GM23248 (cell line): ENCODE measurements around the gene FAM241A. TPM values are rescaled to one million over a fixed set of nuclear protein-coding genes. Genes with fewer than 3 reads are reported as not detected.
"Not testable (repeated sequence)": the region's sequence is repeated elsewhere in the genome, so short reads cannot be mapped to it uniquely, and the experiment has no call there.

Experiments
- DNase-seq: peaks from one replicate; pipeline ENCODE4 v3.0.0-alpha.2; 2015
- H2AFZ ChIP-seq: fragments of 200-600 bp; sonication (generic); 2 replicates; pipeline ENCODE4 v1.6.1; 2016; ENCODE audit warnings: antibody characterized with exemption
- H3F3A ChIP-seq: fragments of 200-600 bp; sonication (generic); 2 replicates; pipeline ENCODE4 v1.6.1; 2016; ENCODE audit warnings: mild to moderate bottlenecking, antibody characterized with exemption, mixed run types; ENCODE audit not compliant: insufficient read depth
- H3K27ac ChIP-seq: fragments of 200-600 bp; sonication (generic); 2 replicates; pipeline ENCODE4 v1.5.1; 2016; ENCODE audit warnings: mild to moderate bottlenecking
- H3K27me3 ChIP-seq: fragments of 200-600 bp; sonication (generic); replicated peaks from 2 replicates; pipeline ENCODE4 v1.6.1; 2016; ENCODE audit warnings: mild to moderate bottlenecking; ENCODE audit not compliant: insufficient read depth
- H3K36me3 ChIP-seq: fragments of 200-600 bp; sonication (generic); 2 replicates; pipeline ENCODE4 v1.6.1; 2016; ENCODE audit warnings: low read depth, mild to moderate bottlenecking
- H3K4me1 ChIP-seq: fragments of 200-600 bp; sonication (generic); 2 replicates; pipeline ENCODE4 v1.6.1; 2016; ENCODE audit warnings: mild to moderate bottlenecking; ENCODE audit not compliant: insufficient read depth
- H3K4me2 ChIP-seq: fragments of 200-600 bp; sonication (generic); one replicate; pipeline ENCODE4 v1.6.1; 2016; ENCODE audit warnings: mild to moderate bottlenecking; ENCODE audit not compliant: unreplicated experiment
- H3K4me3 ChIP-seq: fragments of 200-600 bp; sonication (generic); 2 replicates; pipeline ENCODE4 v1.5.1; 2016; ENCODE audit warnings: mild to moderate bottlenecking
- H3K79me2 ChIP-seq: fragments of 200-600 bp; sonication (generic); 2 replicates; pipeline ENCODE4 v1.6.1; 2016; ENCODE audit warnings: mild to moderate bottlenecking; ENCODE audit not compliant: insufficient read depth
- H3K9ac ChIP-seq: fragments of 200-600 bp; sonication (generic); 2 replicates; pipeline ENCODE4 v1.6.1; 2016; ENCODE audit warnings: mild to moderate bottlenecking
- H3K9me2 ChIP-seq: fragments of 200-600 bp; sonication (generic); 2 replicates; pipeline ENCODE4 v1.6.1; 2016; ENCODE audit warnings: mixed run types, mild to moderate bottlenecking, moderate library complexity; ENCODE audit not compliant: insufficient read depth
- H3K9me3 ChIP-seq: fragments of 200-600 bp; sonication (generic); one replicate; pipeline ENCODE4 v1.6.1; 2017; ENCODE audit warnings: low read depth
- H4K20me1 ChIP-seq: fragments of 200-600 bp; sonication (generic); 2 replicates; pipeline ENCODE4 v1.6.0; 2016; ENCODE audit not compliant: insufficient read depth
- EZH2 ChIP-seq: fragments of 200-600 bp; sonication (generic); IDR thresholded peaks from 2 replicates; pipeline ENCODE4 v1.6.1; 2018; ENCODE audit warnings: antibody characterized with exemption, mild to moderate bottlenecking; ENCODE audit not compliant: insufficient read depth, poor library complexity, severe bottlenecking
- EZH2phosphoT487 ChIP-seq: fragments of 200-600 bp; sonication (generic); IDR thresholded peaks from 2 replicates; pipeline ENCODE4 v1.6.1; 2018; ENCODE audit warnings: antibody characterized with exemption, moderate library complexity, mild to moderate bottlenecking, low read depth; ENCODE audit not compliant: insufficient read depth
- WGBS, 2 experiments: methylation state at CpG; one replicate each; pipeline ENCODE4 v1.1.6; 2015 to 2017; ENCODE audit warnings: low lambda C conversion rate in 2 of 2, low coverage in 1 of 2; ENCODE audit errors: missing lambda C conversion rate in 2 of 2; 5-methylcytosine and 5-hydroxymethylcytosine counted together
- in situ Hi-C: fragments of 300-500 bp; cut with MboI; formaldehyde crosslinking; loops from 2 replicates; pipeline ENCODE4 v1.15.0; 2020
- polyA plus RNA-seq: library from polyadenylated mRNA; unstranded; fragments of >200 nt; fragmentation: Nextera tagmentation; extraction: Ambion mirVana; gene quantifications from 2 replicates; pipeline ENCODE4 v1.2.1, GENCODE V29; 2016
- total RNA-seq: library from RNA; depleted of rRNA; stranded (reverse); fragments of >200 nt; shearing (Covaris generic); gene quantifications from 2 replicates; pipeline ENCODE4 v1.2.3, GENCODE V29; 2014

FAM241A gene
- total and polyA plus RNA-seq, 2 experiments from 2014 or later, result 5.2 to 6.2 TPM

- H4K20me1 ChIP-seq, result no peaks in the 10 kb centered on the region
- H3K79me2 ChIP-seq, result peaks cover 82% of the 10 kb centered on the region
- H3F3A ChIP-seq, result 0 out of 2 replicates have a peak, but pooled peaks cover 4% of the 10 kb centered on the region
- no peaks in the 10 kb centered on the region for H3K9me3 ChIP-seq
- H3K36me3 ChIP-seq, result no peaks in the 10 kb centered on the region
- no peak overlapping the region for H3K9ac ChIP-seq
- DNase-seq, result no peak
- peaks cover 13% of the 10 kb centered on the region for H3K4me1 ChIP-seq
- no peak overlapping the region for H2AFZ ChIP-seq
- 77 to 79% methylated on average over 5 of the region's 5 CpGs for WGBS, 2 experiments
- H3K9me2 ChIP-seq, result no peaks in the 10 kb centered on the region
- no peaks in the 10 kb centered on the region for H3K27me3 ChIP-seq
- no peak overlapping the region for H3K4me3 ChIP-seq
- no peak for TF ChIP-seq EZH2
- TF ChIP-seq EZH2phosphoT487, result no peak
- no peak overlapping the region for H3K4me2 ChIP-seq
- H3K27ac ChIP-seq, result no peak overlapping the region
- in situ Hi-C loops, result no loop called here
These were observed 5.7 kb downstream of the FAM241A start for GRCh38 chr4:112150920-112151319.

- WGBS, 2 experiments, result 90% methylated on average over 6 of the region's 6 CpGs
- TF ChIP-seq EZH2 (no peak), EZH2phosphoT487 (no peak)
- Histone ChIP-seq H2AFZ (no peak overlapping the region), H3K4me1 (peaks cover under 1% of the 10 kb centered on the region), H3F3A (no peaks in the 10 kb centered on the region), H3K9me3 (no peaks in the 10 kb centered on the region), H3K4me2 (no peak overlapping the region), H3K9ac (no peak overlapping the region), H3K4me3 (no peak overlapping the region), H3K79me2 (peaks cover 69% of the 10 kb centered on the region), H3K36me3 (no peaks in the 10 kb centered on the region), H3K27me3 (no peaks in the 10 kb centered on the region), H3K9me2 (no peaks in the 10 kb centered on the region), H3K27ac (no peak overlapping the region), H4K20me1 (no peaks in the 10 kb centered on the region)
- no peak for DNase-seq
- in situ Hi-C loops, result no loop called here
These were observed 7.3 kb downstream of the FAM241A start for GRCh38 chr4:112152521-112152920.

GRCh38 chr4:112153211-112153791, 8.0 kb downstream of the FAM241A start:
- no peak for DNase-seq
- H3K4me3 ChIP-seq, result no peak overlapping the region
- peaks cover 61% of the 10 kb centered on the region for H3K79me2 ChIP-seq
- H2AFZ ChIP-seq, result no peak overlapping the region
- H4K20me1 ChIP-seq, result no peaks in the 10 kb centered on the region
- H3K36me3 ChIP-seq, result no peaks in the 10 kb centered on the region
- in situ Hi-C loops, result no loop called here
- H3K9me2 ChIP-seq, result no peaks in the 10 kb centered on the region
- H3K4me1 ChIP-seq, result no peaks in the 10 kb centered on the region
- WGBS, 2 experiments, result 86 to 88% methylated on average over 4 of the region's 4 CpGs
- H3F3A ChIP-seq, result no peaks in the 10 kb centered on the region
- no peak overlapping the region for H3K27ac ChIP-seq
- H3K9ac ChIP-seq, result no peak overlapping the region
- no peaks in the 10 kb centered on the region for H3K9me3 ChIP-seq
- no peaks in the 10 kb centered on the region for H3K27me3 ChIP-seq
- no peak for TF ChIP-seq EZH2phosphoT487
- TF ChIP-seq EZH2, result no peak
- no peak overlapping the region for H3K4me2 ChIP-seq

DNA sequence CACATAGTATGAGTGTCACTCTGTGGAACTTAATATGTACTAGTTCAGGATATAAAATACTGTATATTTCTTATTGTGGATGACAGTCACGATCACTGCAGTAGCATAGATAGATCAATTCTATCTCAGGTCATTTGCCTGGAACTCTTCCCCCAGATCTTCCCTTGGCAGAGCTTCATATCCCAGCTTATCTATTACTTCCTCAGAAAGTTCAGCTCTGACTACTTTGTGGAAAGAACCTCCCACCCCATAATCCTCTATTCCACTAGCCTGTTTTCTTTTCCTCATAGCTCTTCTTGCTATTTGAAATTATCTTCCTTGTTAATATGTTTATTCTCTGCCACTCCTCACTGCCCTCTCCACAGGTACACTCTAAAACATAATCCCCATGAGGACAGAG, 10.9 kb downstream of the FAM241A start:
- Histone ChIP-seq H3K9me2 (no peaks in the 10 kb centered on the region), H4K20me1 (no peaks in the 10 kb centered on the region), H3K27ac (no peak overlapping the region), H2AFZ (no peak overlapping the region), H3F3A (no peaks in the 10 kb centered on the region), H3K36me3 (no peaks in the 10 kb centered on the region), H3K9me3 (no peaks in the 10 kb centered on the region), H3K4me1 (no peaks in the 10 kb centered on the region), H3K9ac (no peak overlapping the region), H3K79me2 (peaks cover 42% of the 10 kb centered on the region), H3K4me2 (no peak overlapping the region), H3K27me3 (no peaks in the 10 kb centered on the region), H3K4me3 (no peak overlapping the region)
- DNase-seq, result no peak
- in situ Hi-C loops, result no loop called here
- TF ChIP-seq EZH2 (no peak), EZH2phosphoT487 (no peak)
- WGBS, 2 experiments, result 100% methylated on average over 1 of the region's 1 CpG

GRCh38 chr4:112156553-112156952, 11.3 kb downstream of the FAM241A start:
- Histone ChIP-seq H3K4me1 (no peaks in the 10 kb centered on the region), H3K4me3 (no peak overlapping the region), H3K36me3 (no peaks in the 10 kb centered on the region), H3K79me2 (peaks cover 39% of the 10 kb centered on the region), H3K9ac (no peak overlapping the region), H3F3A (no peaks in the 10 kb centered on the region), H4K20me1 (no peaks in the 10 kb centered on the region), H3K9me2 (no peaks in the 10 kb centered on the region), H3K9me3 (no peaks in the 10 kb centered on the region), H3K27me3 (no peaks in the 10 kb centered on the region), H2AFZ (no peak overlapping the region), H3K27ac (no peak overlapping the region), H3K4me2 (no peak overlapping the region)
- in situ Hi-C loops, result no loop called here
- TF ChIP-seq EZH2 (no peak), EZH2phosphoT487 (no peak)
- no peak for DNase-seq

DNA sequence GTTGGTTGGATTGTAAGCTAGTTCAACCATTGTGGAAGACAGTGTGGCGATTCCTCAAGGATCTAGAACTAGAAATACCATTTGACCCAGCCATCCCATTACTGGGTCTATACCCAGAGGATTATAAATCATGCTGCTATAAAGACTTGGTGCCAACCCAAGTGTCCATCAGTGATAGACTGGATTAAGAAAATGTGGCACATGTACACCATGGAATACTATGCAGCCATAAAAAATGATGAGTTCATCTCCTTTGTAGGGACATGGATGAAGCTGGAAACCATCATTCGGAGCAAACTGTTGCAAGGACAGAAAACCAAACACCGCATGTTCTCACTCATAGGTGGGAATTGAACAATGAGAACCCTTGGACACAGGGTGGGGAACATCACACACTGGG, 18.5 kb downstream of the FAM241A start:
- H3K4me2 ChIP-seq, H3K4me3 ChIP-seq, H3K9ac ChIP-seq, H3K79me2 ChIP-seq, H3K27me3 ChIP-seq, H2AFZ ChIP-seq, in situ Hi-C loops, H3K27ac ChIP-seq, H3K36me3 ChIP-seq, DNase-seq, H3K9me2 ChIP-seq, H3K4me1 ChIP-seq, H3K9me3 ChIP-seq, H4K20me1 ChIP-seq: not testable (repeated sequence)
- 93 to 96% methylated on average over 3 of the region's 3 CpGs for WGBS, 2 experiments
- H3F3A ChIP-seq, result peaks cover 12% of the 10 kb centered on the region
